Measurements from ENCODE around the gene P3H2.
A peak's percentile ranks its signal among the peaks of the same experiment; 100 is the strongest.

Gene P3H2

GRCh38 chr3:190125436-190126068 is 4.9 kb upstream of the P3H2 start:
- Histone ChIP-seq H3K36me3 (ENCODE audit: control insufficient read depth, insufficient read depth, low read length) (no peaks in the 10 kb centered on the region), H3K9me3 (ENCODE audit: control insufficient read depth, low read length) (no peaks in the 10 kb centered on the region), H3K4me3 (ENCODE audit: extremely low read depth, insufficient read depth, low read length, poor library complexity, severe bottlenecking) (no peak overlapping the region), H3K27ac (ENCODE audit: low read depth, low read length, severe bottlenecking) (no peak overlapping the region), H3K4me1 (ENCODE audit: control insufficient read depth, insufficient read depth, low read length, poor library complexity, severe bottlenecking) (peaks cover 16% of the 10 kb centered on the region)
- 93 to 100% methylated on average over 5 of the region's 9 CpGs for WGBS, 2 experiments (ENCODE audit: insufficient coverage in 2 of 2)

GRCh38 chr3:190124067-190124466 is 3.4 kb upstream of the P3H2 start:
- H3K27ac ChIP-seq (ENCODE audit: low read depth, low read length, severe bottlenecking), result no peak overlapping the region
- no peaks in the 10 kb centered on the region for H3K36me3 ChIP-seq (ENCODE audit: control insufficient read depth, insufficient read depth, low read length)
- WGBS, 2 experiments (ENCODE audit: insufficient coverage in 2 of 2), result 75 to 96% methylated on average over 1 to 2 of the region's 3 CpGs
- H3K4me1 ChIP-seq (ENCODE audit: control insufficient read depth, insufficient read depth, low read length, poor library complexity, severe bottlenecking), result peaks cover 16% of the 10 kb centered on the region
- H3K4me3 ChIP-seq (ENCODE audit: extremely low read depth, insufficient read depth, low read length, poor library complexity, severe bottlenecking), result no peak overlapping the region
- no peaks in the 10 kb centered on the region for H3K9me3 ChIP-seq (ENCODE audit: control insufficient read depth, low read length)

GRCh38 chr3:190122198-190122771 is 1.6 kb upstream of the P3H2 start:
- H3K4me1 ChIP-seq (ENCODE audit: control insufficient read depth, insufficient read depth, low read length, poor library complexity, severe bottlenecking), result peaks cover 14% of the 10 kb centered on the region
- 74 to 78% methylated on average over 6 to 8 of the region's 8 CpGs for WGBS, 2 experiments (ENCODE audit: insufficient coverage in 2 of 2)
- no peaks in the 10 kb centered on the region for H3K9me3 ChIP-seq (ENCODE audit: control insufficient read depth, low read length)
- H3K27ac ChIP-seq (ENCODE audit: low read depth, low read length, severe bottlenecking), result peak overlapping the region; percentile 65
- H3K36me3 ChIP-seq (ENCODE audit: control insufficient read depth, insufficient read depth, low read length), result no peaks in the 10 kb centered on the region
- H3K4me3 ChIP-seq (ENCODE audit: extremely low read depth, insufficient read depth, low read length, poor library complexity, severe bottlenecking), result no peak overlapping the region

GRCh38 chr3:190121383-190121782 is 686 bp upstream of the P3H2 start:
- Histone ChIP-seq H3K4me3 (ENCODE audit: extremely low read depth, insufficient read depth, low read length, poor library complexity, severe bottlenecking) (peak overlapping the region; percentile 75), H3K36me3 (ENCODE audit: control insufficient read depth, insufficient read depth, low read length) (no peaks in the 10 kb centered on the region), H3K4me1 (ENCODE audit: control insufficient read depth, insufficient read depth, low read length, poor library complexity, severe bottlenecking) (peaks cover 19% of the 10 kb centered on the region), H3K27ac (ENCODE audit: low read depth, low read length, severe bottlenecking) (no peak overlapping the region), H3K9me3 (ENCODE audit: control insufficient read depth, low read length) (no peaks in the 10 kb centered on the region)
- WGBS, 2 experiments (ENCODE audit: insufficient coverage in 2 of 2), result 89 to 97% methylated on average over 12 of the region's 12 CpGs

GRCh38 chr3:190121061-190121377 is 322 bp upstream of the P3H2 start:
- Histone ChIP-seq H3K36me3 (ENCODE audit: control insufficient read depth, insufficient read depth, low read length) (no peaks in the 10 kb centered on the region), H3K4me3 (ENCODE audit: extremely low read depth, insufficient read depth, low read length, poor library complexity, severe bottlenecking) (peak overlapping the region; percentile 75), H3K9me3 (ENCODE audit: control insufficient read depth, low read length) (no peaks in the 10 kb centered on the region), H3K4me1 (ENCODE audit: control insufficient read depth, insufficient read depth, low read length, poor library complexity, severe bottlenecking) (peaks cover 19% of the 10 kb centered on the region), H3K27ac (ENCODE audit: low read depth, low read length, severe bottlenecking) (peak overlapping the region; percentile 79)
- WGBS, 2 experiments (ENCODE audit: insufficient coverage in 2 of 2), result 24 to 65% methylated on average over 3 to 6 of the region's 13 CpGs

- H3K27ac ChIP-seq (ENCODE audit: low read depth, low read length, severe bottlenecking), result no peak overlapping the region
- no peaks in the 10 kb centered on the region for H3K36me3 ChIP-seq (ENCODE audit: control insufficient read depth, insufficient read depth, low read length)
- 0% methylated on average over 2 to 3 of the region's 9 CpGs for WGBS, 2 experiments (ENCODE audit: insufficient coverage in 2 of 2)
- peaks cover 26% of the 10 kb centered on the region for H3K4me1 ChIP-seq (ENCODE audit: control insufficient read depth, insufficient read depth, low read length, poor library complexity, severe bottlenecking)
- H3K4me3 ChIP-seq (ENCODE audit: extremely low read depth, insufficient read depth, low read length, poor library complexity, severe bottlenecking), result peak overlapping the region; percentile 75
- no peaks in the 10 kb centered on the region for H3K9me3 ChIP-seq (ENCODE audit: control insufficient read depth, low read length)
These were observed 1.0 kb downstream of the P3H2 start for GRCh38 chr3:190119461-190120268.

GRCh38 chr3:190118438-190118837 is 2.3 kb downstream of the P3H2 start:
- WGBS, 2 experiments (ENCODE audit: insufficient coverage in 2 of 2), result 90% methylated on average over 2 of the region's 3 CpGs; no CpG with 5 or more reads in 1 of the 2 experiments
- no peaks in the 10 kb centered on the region for H3K9me3 ChIP-seq (ENCODE audit: control insufficient read depth, low read length)
- H3K36me3 ChIP-seq (ENCODE audit: control insufficient read depth, insufficient read depth, low read length), result no peaks in the 10 kb centered on the region
- H3K4me1 ChIP-seq (ENCODE audit: control insufficient read depth, insufficient read depth, low read length, poor library complexity, severe bottlenecking), result peaks cover 26% of the 10 kb centered on the region
- peak overlapping the region; percentile 23 for H3K27ac ChIP-seq (ENCODE audit: low read depth, low read length, severe bottlenecking)
- peak overlapping the region; percentile 14 for H3K4me3 ChIP-seq (ENCODE audit: extremely low read depth, insufficient read depth, low read length, poor library complexity, severe bottlenecking)

- Histone ChIP-seq H3K9me3 (ENCODE audit: control insufficient read depth, low read length) (no peaks in the 10 kb centered on the region), H3K4me1 (ENCODE audit: control insufficient read depth, insufficient read depth, low read length, poor library complexity, severe bottlenecking) (peaks cover 26% of the 10 kb centered on the region), H3K27ac (ENCODE audit: low read depth, low read length, severe bottlenecking) (peak overlapping the region; percentile 23), H3K4me3 (ENCODE audit: extremely low read depth, insufficient read depth, low read length, poor library complexity, severe bottlenecking) (peak overlapping the region; percentile 14), H3K36me3 (ENCODE audit: control insufficient read depth, insufficient read depth, low read length) (no peaks in the 10 kb centered on the region)
- 86% methylated on average over 1 of the region's 2 CpGs; no CpG with 5 or more reads in 1 of the 2 experiments for WGBS, 2 experiments (ENCODE audit: insufficient coverage in 2 of 2)
These were observed 2.7 kb downstream of the P3H2 start for GRCh38 chr3:190117981-190118380.

GRCh38 chr3:190116551-190117067 is 4.1 kb downstream of the P3H2 start:
- WGBS, 2 experiments (ENCODE audit: insufficient coverage in 2 of 2), result 50 to 63% methylated on average over 1 to 2 of the region's 3 CpGs

GRCh38 chr3:190110826-190111225 is 9.9 kb downstream of the P3H2 start:
- WGBS, 2 experiments (ENCODE audit: insufficient coverage in 2 of 2), result no CpG with 5 or more reads among the region's 1 CpG
- H3K4me3 ChIP-seq (ENCODE audit: extremely low read depth, insufficient read depth, low read length, poor library complexity, severe bottlenecking), result no peak overlapping the region

More at GRCh38 chr3:190116551-190117067, 4.1 kb downstream of the P3H2 start:
- H3K4me3 ChIP-seq (ENCODE audit: extremely low read depth, insufficient read depth, low read length, poor library complexity, severe bottlenecking), result no peak overlapping the region
- H3K36me3 ChIP-seq (ENCODE audit: control insufficient read depth, insufficient read depth, low read length), result peaks cover 8% of the 10 kb centered on the region
- H3K4me1 ChIP-seq (ENCODE audit: control insufficient read depth, insufficient read depth, low read length, poor library complexity, severe bottlenecking), result peaks cover 20% of the 10 kb centered on the region
- H3K9me3 ChIP-seq (ENCODE audit: control insufficient read depth, low read length), result no peaks in the 10 kb centered on the region
- H3K27ac ChIP-seq (ENCODE audit: low read depth, low read length, severe bottlenecking), result peak overlapping the region; percentile 6

More at GRCh38 chr3:190110826-190111225, 9.9 kb downstream of the P3H2 start:
- peaks cover 20% of the 10 kb centered on the region for H3K4me1 ChIP-seq (ENCODE audit: control insufficient read depth, insufficient read depth, low read length, poor library complexity, severe bottlenecking)
- H3K27ac ChIP-seq (ENCODE audit: low read depth, low read length, severe bottlenecking), result no peak overlapping the region
- no peaks in the 10 kb centered on the region for H3K9me3 ChIP-seq (ENCODE audit: control insufficient read depth, low read length)
- H3K36me3 ChIP-seq (ENCODE audit: control insufficient read depth, insufficient read depth, low read length), result peaks cover 9% of the 10 kb centered on the region

All from mesodermal cell (in vitro differentiated cells).